Posterior vena cava (tissue), 2 donors: ENCODE data around the gene CREBRF. TPM values are rescaled to one million over a fixed set of nuclear protein-coding genes. Genes with fewer than 3 reads are reported as not detected.
A peak's percentile ranks its signal among the peaks of the same experiment; 100 is the strongest.
"Not testable (repeated sequence)": the region's sequence is repeated elsewhere in the genome, so short reads cannot be mapped to it uniquely, and the experiment has no call there.

Experiments
- DNase-seq: peaks from one replicate; pipeline ENCODE4 v3.0.0-alpha.2; 2020; ENCODE audit warnings: low spot score
- intact Hi-C, 2 donors: fragments of 100-400 bp; cut with DNase I; formaldehyde crosslinking; loops; one replicate each; pipeline versions ENCODE4 v1.14.1 to v1.14.2; 2022 to 2023
- total RNA-seq, 2 donors: library from RNA; stranded (reverse); fragmentation: NEBNext Ultra II Directional; extraction: Animal tissue kit (Norgen Biotek cat#: 25700); gene quantifications; one replicate each; pipeline ENCODE4 v1.2.1, GENCODE V29; 2021
- donor health status: DM: yes; HTN: yes; CAD: no.
- donor health status: DM: yes; HTN: yes; CAD: no.

CREBRF gene
- total RNA-seq, 2 donors from 2014 or later: 26.1 to 27.8 TPM

GRCh38 chr5:173032730-173033129, 23.4 kb upstream of the CREBRF start:
- intact Hi-C loops: no loop called here
- no peak for DNase-seq

DNA sequence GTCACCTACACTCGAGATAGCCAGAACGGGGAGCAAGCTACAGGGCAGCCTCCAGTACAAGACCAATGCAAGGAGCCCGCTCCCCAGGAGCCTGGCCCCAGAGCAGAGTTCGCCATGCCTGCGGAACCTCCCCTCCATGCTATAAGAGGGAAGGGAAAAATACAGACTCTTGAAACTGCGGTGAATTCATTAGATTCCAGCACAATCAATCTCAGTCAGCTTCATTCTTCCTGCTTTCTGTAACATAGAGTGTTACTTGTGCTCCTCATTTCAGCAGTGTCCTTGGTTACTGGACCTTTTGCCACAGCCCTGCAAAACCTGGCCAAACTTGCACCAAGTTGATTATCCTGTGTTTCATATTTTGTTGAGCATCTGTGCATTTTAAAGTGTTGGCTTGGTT, 22.2 kb upstream of the CREBRF start:
- intact Hi-C loops: no loop called here
- DNase-seq: no peak

- intact Hi-C loops: no loop called here
- no peak for DNase-seq
Observed at GRCh38 chr5:173035904-173036707, 20.0 kb upstream of the CREBRF start.

GRCh38 chr5:173039188-173039587, 17.0 kb upstream of the CREBRF start:
- intact Hi-C loops: no loop called here
- DNase-seq: no peak

GRCh38 chr5:173039964-173040363, 16.2 kb upstream of the CREBRF start:
- intact Hi-C loops: no loop called here
- DNase-seq: no peak

- intact Hi-C loops: no loop called here
- no peak for DNase-seq
Observed at GRCh38 chr5:173041881-173042762, 14.0 kb upstream of the CREBRF start.

DNA sequence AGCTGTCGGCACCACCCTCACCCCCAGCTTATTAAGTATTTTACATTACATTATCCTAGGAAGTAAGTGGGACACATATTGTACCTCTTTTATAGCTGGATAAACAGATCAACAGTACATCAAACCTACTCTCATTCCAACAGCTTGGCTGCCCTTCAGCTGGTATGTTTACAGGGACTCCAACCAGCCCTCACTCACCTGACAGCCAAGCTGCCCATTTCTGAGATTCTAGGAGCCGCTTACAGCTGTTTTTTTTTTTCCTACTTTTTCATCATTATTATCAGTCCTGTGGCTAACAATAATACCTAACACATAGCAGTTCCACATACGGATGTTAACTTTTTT, 13.4 kb upstream of the CREBRF start:
- no peak for DNase-seq
- intact Hi-C loops: no loop called here

DNA sequence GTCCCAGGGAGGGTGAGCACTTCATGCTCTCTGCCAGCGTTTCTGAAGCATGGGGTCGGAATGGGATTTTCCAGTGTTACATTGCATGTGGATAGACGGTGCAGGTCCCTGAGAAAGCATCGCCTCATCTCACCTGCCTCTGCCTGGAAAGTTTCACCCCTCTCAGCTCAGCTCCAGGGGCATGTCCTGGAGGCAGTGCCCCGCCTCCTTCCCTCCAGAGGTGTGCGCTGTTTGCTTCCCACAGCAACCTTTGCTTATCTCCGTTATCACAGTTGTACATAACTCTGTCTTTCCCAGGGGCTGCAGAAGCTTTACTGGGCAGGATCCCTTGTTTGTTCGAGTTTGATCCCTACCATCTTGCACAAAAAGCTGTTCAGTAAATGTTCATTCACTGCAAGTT, 10.7 kb upstream of the CREBRF start:
- intact Hi-C loops: no loop called here
- DNase-seq: no peak

DNA sequence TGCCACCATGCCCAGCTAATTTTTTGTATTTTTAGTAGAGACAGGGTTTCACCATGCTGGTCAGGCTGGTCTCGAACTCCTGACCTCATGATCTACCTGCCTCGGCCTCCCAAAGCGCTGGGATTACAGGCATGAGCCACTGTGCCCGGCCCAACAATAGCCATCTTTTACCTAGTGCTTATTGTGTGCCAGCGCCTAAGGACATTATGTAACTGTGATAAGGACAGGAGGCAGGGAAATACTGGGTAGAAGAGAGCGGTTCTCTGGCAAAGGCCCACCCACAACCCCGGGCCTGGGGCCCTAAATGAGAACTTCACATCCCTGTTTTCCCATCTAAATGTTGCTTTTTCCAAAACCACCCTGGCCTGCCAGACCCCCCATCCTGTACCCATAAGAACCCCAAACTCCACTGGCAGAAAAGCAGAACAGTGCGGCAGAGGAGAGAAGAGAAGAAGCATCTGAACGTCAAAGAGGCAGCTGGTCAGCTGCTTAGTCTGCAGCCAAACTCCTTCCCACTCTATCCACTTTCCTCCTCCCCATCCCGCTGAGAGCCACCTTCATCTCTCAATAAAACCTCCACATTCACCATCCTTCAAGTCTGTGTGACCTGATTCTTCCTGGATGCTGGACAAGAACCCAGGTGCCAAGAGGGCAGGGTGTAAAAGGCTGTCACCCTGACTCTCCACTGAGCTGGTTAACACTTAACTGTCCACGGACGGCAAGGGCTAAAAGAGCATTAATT, 8.9 kb upstream of the CREBRF start:
- DNase-seq, intact Hi-C loops: not testable (repeated sequence)

GRCh38 chr5:173047838-173048105, 8.4 kb upstream of the CREBRF start:
- DNase-seq: no peak
- intact Hi-C loops: no loop called here

DNA sequence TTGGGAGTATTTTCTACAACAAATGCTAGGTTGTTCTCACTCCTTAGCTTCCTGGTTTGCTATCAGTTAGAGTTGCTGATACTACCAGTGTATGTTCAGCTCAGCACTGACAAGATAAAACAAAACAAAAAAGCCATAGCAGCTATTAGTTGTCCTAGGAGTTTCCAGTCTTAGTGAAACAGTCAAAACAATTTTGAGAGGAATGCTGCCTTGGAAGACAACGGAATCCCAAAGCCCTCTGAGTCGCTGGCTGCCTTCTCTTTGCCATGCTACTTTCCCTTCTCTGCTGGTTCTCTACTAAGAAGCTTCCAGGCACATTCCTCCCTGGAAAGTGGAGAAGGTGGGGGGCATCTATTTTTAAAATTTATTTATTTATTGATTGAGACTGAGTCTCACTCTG, 5.4 kb upstream of the CREBRF start:
- no peak for DNase-seq
- intact Hi-C loops: loop anchor here in 1 of 2 donors (10.0 kb wide), 1 partner anchor 66 kb away; the partner anchor contains the start of gene ATP6V0E1

DNA sequence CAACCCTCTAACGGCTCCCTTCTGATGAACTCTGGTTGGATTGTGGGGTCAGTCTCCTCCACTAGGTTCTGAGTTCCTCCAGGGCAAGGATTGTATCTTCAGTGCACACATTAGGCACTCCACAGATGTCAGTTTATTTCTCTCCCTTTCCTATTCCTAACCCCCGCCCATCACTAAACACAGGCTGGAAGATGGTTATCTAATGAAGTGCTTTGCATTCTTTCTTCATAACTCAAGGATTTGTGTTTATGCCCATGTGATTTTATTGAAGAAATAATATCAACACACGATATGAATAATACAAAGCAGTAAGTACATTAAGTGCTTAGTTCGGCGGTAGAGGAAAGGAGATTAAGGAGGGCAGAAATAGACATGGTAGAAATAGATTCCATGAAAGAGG, 4.4 kb upstream of the CREBRF start:
- intact Hi-C loops: loop anchor here in 1 of 2 donors (10.0 kb wide), 1 partner anchor 67 kb away; the partner anchor contains the start of gene ATP6V0E1
- DNase-seq: no peak

DNA sequence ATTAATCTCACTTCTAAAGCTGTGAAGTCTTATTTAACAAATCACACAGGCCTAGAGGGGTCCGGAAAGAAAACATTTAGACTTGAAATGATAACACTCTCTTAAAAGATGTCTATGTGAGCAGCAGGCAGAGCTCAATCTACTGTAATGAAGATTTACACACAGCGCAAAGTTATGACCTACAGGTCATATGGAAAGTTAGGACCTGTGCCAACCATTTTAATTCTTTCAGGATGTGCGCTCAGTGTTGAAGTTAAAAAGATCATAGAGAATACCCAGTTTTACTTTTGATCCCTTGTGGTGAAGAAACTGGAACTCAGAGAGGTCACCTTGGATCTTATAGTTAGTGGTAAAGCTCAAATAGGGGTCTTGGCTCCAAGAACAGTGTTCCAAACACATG, 3.1 kb upstream of the CREBRF start:
- DNase-seq: no peak
- intact Hi-C loops: loop anchor here in 1 of 2 donors (10.0 kb wide), 1 partner anchor 68 kb away; the partner anchor contains the start of gene ATP6V0E1

GRCh38 chr5:173055042-173055721, 970 bp upstream of the CREBRF start:
- intact Hi-C loops: loop anchor here in 1 of 2 donors (10.0 kb wide), 1 partner anchor 70 kb away; the partner anchor contains the start of gene ATP6V0E1
- no peak for DNase-seq

- no peak for DNase-seq
- intact Hi-C loops: loop anchor here in 1 of 2 donors (10.0 kb wide), 1 partner anchor 71 kb away; the partner anchor contains the start of gene ATP6V0E1
Observed at GRCh38 chr5:173055722-173055982, 500 bp upstream of the CREBRF start.

DNA sequence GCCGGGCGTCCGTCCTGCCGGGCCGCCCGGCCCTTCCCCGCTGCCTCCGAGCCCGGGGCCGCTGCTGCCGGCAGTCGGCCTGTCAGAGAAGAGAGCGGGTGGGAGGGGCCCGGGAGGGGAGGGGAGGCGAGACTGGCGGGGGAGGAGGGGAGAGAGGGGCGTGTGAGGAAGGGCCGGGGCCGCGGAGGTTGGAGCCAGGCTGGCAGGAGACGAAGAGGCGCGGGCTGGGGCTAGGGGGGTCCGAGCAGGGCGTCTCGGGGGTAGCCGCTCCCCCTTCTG, 570 bp downstream of the CREBRF start:
- DNase-seq: no peak
- intact Hi-C loops: loop anchor here in 1 of 2 donors (10.0 kb wide), 1 partner anchor 72 kb away; the partner anchor contains the start of gene ATP6V0E1

GRCh38 chr5:173057062-173057924, 1.1 kb downstream of the CREBRF start:
- peak; percentile 100 for DNase-seq
- intact Hi-C loops: loop anchor here in 1 of 2 donors (10.0 kb wide), 1 partner anchor 72 kb away; the partner anchor contains the start of gene ATP6V0E1

DNA sequence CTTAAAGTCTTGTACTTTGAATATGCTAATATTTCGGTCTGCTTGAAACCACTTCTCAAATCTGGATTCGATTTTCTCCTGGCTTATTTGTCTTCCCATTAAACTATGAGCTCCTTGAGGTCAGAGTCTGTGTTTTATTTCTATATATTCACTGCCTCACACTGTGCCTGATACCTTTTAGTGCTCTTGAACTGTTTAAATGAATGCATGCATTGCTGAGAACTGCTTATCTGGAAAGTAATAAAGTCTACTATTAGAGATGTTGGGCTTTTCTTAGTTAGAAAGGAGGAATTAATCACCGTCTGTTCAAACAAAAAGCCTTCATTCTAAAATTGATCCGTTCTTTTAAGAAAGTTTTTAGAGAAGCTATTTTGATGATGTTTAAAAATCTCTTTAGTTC, 6.0 kb downstream of the CREBRF start:
- DNase-seq: no peak
- intact Hi-C loops: no loop called here

DNA sequence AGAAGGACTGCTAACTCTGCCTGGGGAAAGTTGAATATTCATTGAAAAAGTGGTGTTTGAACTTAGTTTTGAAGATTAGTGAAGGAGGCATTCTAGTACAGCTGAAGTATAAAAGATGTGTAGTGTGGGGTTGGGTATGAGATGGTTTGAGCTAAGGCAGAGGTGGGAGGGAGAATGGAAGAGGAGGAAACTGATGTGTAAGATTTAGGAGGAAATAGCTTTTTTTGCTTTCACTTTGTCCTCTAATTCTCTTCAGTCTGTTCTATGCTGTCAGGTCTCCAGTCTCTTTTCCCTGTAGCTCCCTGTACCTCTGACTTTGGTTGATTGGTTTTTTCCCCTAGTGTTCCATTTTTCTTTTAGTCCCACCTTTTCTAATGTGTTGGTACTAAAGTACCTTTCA, 9.0 kb downstream of the CREBRF start:
- intact Hi-C loops: no loop called here
- no peak for DNase-seq
